H9 (cell line): Measurements from ENCODE around the gene ARHGAP29. TPM values are rescaled to one million over a fixed set of nuclear protein-coding genes. Genes with fewer than 3 reads are reported as not detected.

Experiments
- DNase-seq: peaks from one replicate; pipeline ENCODE4 v3.0.0-alpha.2; 2017
- H2AFZ ChIP-seq: one replicate; pipeline ENCODE4 v1.6.1; 2013; ENCODE audit warnings: mild to moderate bottlenecking, low read length, control low read depth, moderate library complexity
- H2AK5ac ChIP-seq: 2 replicates; pipeline ENCODE4 v1.6.1; 2013; ENCODE audit warnings: low read length, control low read depth, mixed read lengths; ENCODE audit not compliant: insufficient read length
- H2BK120ac ChIP-seq: one replicate; pipeline ENCODE4 v1.6.1; 2013; ENCODE audit warnings: low read depth, mild to moderate bottlenecking, low read length, control low read depth, inconsistent platforms; ENCODE audit not compliant: poor library complexity, severe bottlenecking
- H2BK12ac ChIP-seq: 2 replicates; pipeline ENCODE4 v1.6.1; 2013; ENCODE audit warnings: low read length, control low read depth, mixed read lengths, low read depth; ENCODE audit not compliant: insufficient read length
- H2BK15ac ChIP-seq: 2 replicates; pipeline ENCODE4 v1.6.1; 2013; ENCODE audit warnings: low read depth, low read length, control low read depth
- H2BK20ac ChIP-seq: one replicate; pipeline ENCODE4 v1.6.1; 2013; ENCODE audit warnings: low read depth, mild to moderate bottlenecking, low read length, control low read depth, inconsistent platforms; ENCODE audit not compliant: poor library complexity, severe bottlenecking
- H2BK5ac ChIP-seq: 2 replicates; pipeline ENCODE4 v1.6.1; 2013; ENCODE audit warnings: low read length, control low read depth, mixed read lengths; ENCODE audit not compliant: insufficient read length
- H3K14ac ChIP-seq: 2 replicates; pipeline ENCODE4 v1.6.1; 2013; ENCODE audit warnings: low read length, control low read depth; ENCODE audit not compliant: insufficient read depth
- H3K18ac ChIP-seq: 2 replicates; pipeline ENCODE4 v1.6.1; 2013; ENCODE audit warnings: low read depth, mild to moderate bottlenecking, mixed read lengths, low read length, control low read depth; ENCODE audit not compliant: insufficient read length
- H3K23ac ChIP-seq: 2 replicates; pipeline ENCODE4 v1.6.1; 2013; ENCODE audit warnings: low read length, control low read depth, mixed read lengths, low read depth; ENCODE audit not compliant: insufficient read length
- H3K23me2 ChIP-seq: 2 replicates; pipeline ENCODE4 v1.6.1; 2013; ENCODE audit warnings: low read depth, mild to moderate bottlenecking, mixed read lengths, low read length, control low read depth; ENCODE audit not compliant: insufficient read length, poor library complexity, severe bottlenecking
- H3K27ac ChIP-seq: 2 replicates; pipeline ENCODE4 v1.5.1; 2013; ENCODE audit warnings: low read length, control low read depth, mixed read lengths, low read depth; ENCODE audit not compliant: insufficient read length
- H3K27me3 ChIP-seq: 2 replicates; pipeline ENCODE4 v1.6.1; 2013; ENCODE audit warnings: low read length, control low read depth, inconsistent platforms; ENCODE audit not compliant: insufficient read depth
- H3K4ac ChIP-seq: 2 replicates; pipeline ENCODE4 v1.6.1; 2013; ENCODE audit warnings: low read depth, mild to moderate bottlenecking, control low read depth, inconsistent platforms, low read length, moderate library complexity
- H3K4me1 ChIP-seq: 2 replicates; pipeline ENCODE4 v1.6.1; 2013; ENCODE audit warnings: low read length, control low read depth, inconsistent platforms; ENCODE audit not compliant: insufficient read depth
- H3K4me2 ChIP-seq: 2 replicates; pipeline ENCODE4 v1.6.1; 2013; ENCODE audit warnings: low read length, control low read depth, mixed read lengths; ENCODE audit not compliant: insufficient read length, insufficient read depth
- H3K56ac ChIP-seq: 2 replicates; pipeline ENCODE4 v1.6.1; 2013; ENCODE audit warnings: low read depth, mild to moderate bottlenecking, mixed read lengths, low read length, control low read depth; ENCODE audit not compliant: insufficient read length
- H3K79me1 ChIP-seq: 2 replicates; pipeline ENCODE4 v1.6.1; 2013; ENCODE audit warnings: low read depth, mild to moderate bottlenecking, moderate library complexity, low read length, control low read depth, inconsistent platforms; ENCODE audit not compliant: insufficient read depth, poor library complexity, severe bottlenecking
- H3K79me2 ChIP-seq: 2 replicates; pipeline ENCODE4 v1.6.1; 2013; ENCODE audit warnings: low read length, control low read depth, inconsistent platforms; ENCODE audit not compliant: insufficient read depth
- H3K9ac ChIP-seq: 2 replicates; pipeline ENCODE4 v1.6.1; 2013; ENCODE audit warnings: low read length, control low read depth, mixed read lengths; ENCODE audit not compliant: insufficient read length; ENCODE audit errors: extremely low read depth
- H3K9me3 ChIP-seq: one replicate; pipeline ENCODE4 v1.6.1; 2013; ENCODE audit warnings: low read depth, low read length, inconsistent platforms; ENCODE audit not compliant: control insufficient read depth
- H3T11ph ChIP-seq: one replicate; pipeline ENCODE4 v1.6.1; 2013; ENCODE audit warnings: mild to moderate bottlenecking, low read length, control low read depth, inconsistent platforms
- H4K20me1 ChIP-seq: one replicate; pipeline ENCODE4 v1.6.1; 2013; ENCODE audit not compliant: control insufficient read depth, insufficient read length, insufficient read depth
- H4K5ac ChIP-seq: 2 replicates; pipeline ENCODE4 v1.6.1; 2013; ENCODE audit warnings: low read depth, mild to moderate bottlenecking, mixed read lengths, low read length, control low read depth; ENCODE audit not compliant: insufficient read length
- H4K8ac ChIP-seq: replicated peaks from 2 replicates; pipeline ENCODE4 v1.6.1; 2013; ENCODE audit warnings: low read length, control low read depth, mixed read lengths, low read depth; ENCODE audit not compliant: insufficient read length
- H4K91ac ChIP-seq: 2 replicates; pipeline ENCODE4 v1.6.1; 2013; ENCODE audit warnings: low read depth, mild to moderate bottlenecking, moderate library complexity, mixed read lengths, low read length, control low read depth; ENCODE audit not compliant: insufficient read length
- H3K27ac Mint-ChIP-seq, 3 experiments: 2 replicates in 2 of 3; 3 replicates in 1 of 3; pipeline ENCODE4 v1.8.0; 2020 to 2021; ENCODE audit warnings: mixed read lengths in 3 of 3, mild to moderate bottlenecking in 1 of 3, moderate library complexity in 1 of 3
- H3K27me3 Mint-ChIP-seq: 2 replicates; pipeline ENCODE4 v1.8.0; 2021; ENCODE audit warnings: low read depth, mild to moderate bottlenecking, moderate library complexity, mixed read lengths
- H3K36me3 Mint-ChIP-seq, 3 experiments: 2 replicates in 2 of 3; 3 replicates in 1 of 3; pipeline ENCODE4 v1.8.0; 2020 to 2021; ENCODE audit warnings: low read depth in 3 of 3, mixed read lengths in 3 of 3; ENCODE audit not compliant: insufficient read depth in 1 of 3
- H3K4me1 Mint-ChIP-seq, 2 experiments: 2 replicates each; pipeline ENCODE4 v1.8.0; 2020; ENCODE audit warnings: mixed read lengths in 2 of 2
- H3K4me3 Mint-ChIP-seq, 2 experiments: 2 replicates in 1 of 2; 3 replicates in 1 of 2; pipeline ENCODE4 v1.8.0; 2020 to 2021; ENCODE audit warnings: mild to moderate bottlenecking in 2 of 2, mixed read lengths in 2 of 2, moderate library complexity in 1 of 2
- H3K9me3 Mint-ChIP-seq, 2 experiments: 2 replicates in 1 of 2; 3 replicates in 1 of 2; pipeline ENCODE4 v1.8.0; 2020; ENCODE audit warnings: mild to moderate bottlenecking in 2 of 2, mixed read lengths in 2 of 2, moderate library complexity in 1 of 2
- CTCF ChIP-seq: fragments of 200-600 bp; sonication (generic); conservative IDR thresholded peaks from 3 replicates; pipeline ENCODE4 v1.8.0; 2021; ENCODE audit warnings: antibody characterized with exemption, mild to moderate bottlenecking
- WGBS: extraction: QIAGEN DNeasy Blood & Tissue Kit; methylation state at CpG from one replicate; pipeline ENCODE4 v1.1.7; 2013; ENCODE audit warnings: missing lambda C conversion rate, low lambda C conversion rate, mixed read lengths; ENCODE audit not compliant: insufficient read length; ENCODE audit errors: extremely low coverage; 5-methylcytosine and 5-hydroxymethylcytosine counted together
- total RNA-seq: library from RNA; stranded (reverse); gene quantifications from 2 replicates; pipeline ENCODE4 v1.2.1, GENCODE V29; 2021

ARHGAP29 gene
- total RNA-seq, 1 experiment from 2014 or later: 1.3 TPM

GRCh38 chr1:94156096-94156625, 81.2 kb downstream of the ARHGAP29 start:
- Histone ChIP-seq H2AK5ac (no peak overlapping the region), H4K91ac (no peak overlapping the region), H3K9me3 (no peaks in the 10 kb centered on the region), H4K20me1 (no peaks in the 10 kb centered on the region), H2BK5ac (no peak overlapping the region), H3K23ac (no peak overlapping the region), H3K27ac (no peak overlapping the region), H3K79me2 (no peaks in the 10 kb centered on the region), H3K4me1 (no peaks in the 10 kb centered on the region), H3K4me2 (no peak overlapping the region), H3K56ac (no peak overlapping the region), H2BK20ac (no peak overlapping the region), H2BK15ac (no peak overlapping the region), H3K14ac (no peak overlapping the region), H3K27me3 (no peaks in the 10 kb centered on the region), H3K79me1 (no peaks in the 10 kb centered on the region), H3K18ac (no peak overlapping the region), H3K23me2 (no peaks in the 10 kb centered on the region), H4K8ac (no peak overlapping the region), H2AFZ (no peak overlapping the region), H3K4ac (no peak overlapping the region), H3K9ac (no peak overlapping the region), H2BK120ac (no peak overlapping the region), H3T11ph (no peak overlapping the region), H4K5ac (no peak overlapping the region), H2BK12ac (no peak overlapping the region)
- H3K4me3 Mint-ChIP-seq: no peak overlapping the region
- H3K27ac Mint-ChIP-seq: no peak overlapping the region
- no peak for DNase-seq
- H3K27me3 Mint-ChIP-seq: peaks cover 1% of the 10 kb centered on the region; the same call in 1 of the 2 replicates
- H3K4me1 Mint-ChIP-seq: peaks cover 3 to 5% of the 10 kb centered on the region in 2 experiments; a peak in 2 of 4 replicates
- 100% methylated on average over 1 of the region's 1 CpG for WGBS
- H3K36me3 Mint-ChIP-seq: no peaks in the 10 kb centered on the region
- no peak for TF ChIP-seq CTCF
- no peaks in the 10 kb centered on the region; a peak in 1 of 5 replicates for H3K9me3 Mint-ChIP-seq
